ENCODE results near the gene WDR11. TPM values are rescaled to one million over a fixed set of nuclear protein-coding genes. Genes with fewer than 3 reads are reported as not detected.
A peak's percentile ranks its signal among the peaks of the same experiment; 100 is the strongest.

WDR11 gene
- total and polyA plus RNA-seq, 9 of the 15 experiments (the other 6 are each of a cell fraction or from before 2014, with no cell fraction given) = 12.4 to 50.7 (median 23.6) TPM

GRCh38 chr10:120850911-120851865 lies at the start of gene WDR11 (continued):
- TF ChIP-seq EWSR1 (IDR thresholded peaks at IDR 0.05; ENCODE audit: borderline replicate concordance, low read depth, partially characterized antibody) (no peak), HDAC3 (IDR thresholded peaks at IDR 0.05; ENCODE audit: borderline replicate concordance, partially characterized antibody) (no peak), ZHX1 (conservative IDR thresholded peaks at IDR 0.05; ENCODE audit: low read length) (no peak), CEBPZ (IDR thresholded peaks at IDR 0.05; ENCODE audit: borderline replicate concordance, low read depth, low read length) (no peak), ESRRB (CRISPR knock-in tag; IDR thresholded peaks at IDR 0.05; ENCODE audit: borderline replicate concordance) (no peak), HBP1 (CRISPR knock-in tag; IDR thresholded peaks at IDR 0.05) (no peak), ZNF655 (CRISPR knock-in tag; IDR thresholded peaks at IDR 0.05) (no peak), BACH1 (tag; IDR thresholded peaks at IDR 0.05) (no peak), E2F3 (CRISPR knock-in tag; IDR thresholded peaks at IDR 0.05) (no peak), NFXL1 (CRISPR knock-in tag; IDR thresholded peaks at IDR 0.05) (no peak), ZFX (CRISPR knock-in tag; IDR thresholded peaks at IDR 0.05) (peak; percentile 90), MCM7 (IDR thresholded peaks at IDR 0.05) (no peak), MEF2A (IDR thresholded peaks at IDR 0.05; ENCODE audit: control insufficient read depth, low read depth, low read length) (0 out of 2 replicates have a peak, but pooled peaks have one; percentile 14), ESRRA (IDR thresholded peaks at IDR 0.05; ENCODE audit: borderline replicate concordance, low read depth) (peak; percentile 65; the same call in 1 of the 2 replicates), SAFB (IDR thresholded peaks at IDR 0.05; ENCODE audit: borderline replicate concordance, low read depth, low read length) (no peak), FOXP1 (CRISPR knock-in tag; IDR thresholded peaks at IDR 0.05) (no peak)

Measured in K562 (cell line).